Heart left ventricle (tissue), 16 donors: Measurements from ENCODE around the gene BLOC1S1. TPM values are rescaled to one million over a fixed set of nuclear protein-coding genes. Genes with fewer than 3 reads are reported as not detected.

Experiments
- ATAC-seq, 4 donors: fragments of 200-7000 bp; cut with Tn5 transposase; one replicate each; pipeline ENCODE4 v1.9.1; 2020 to 2022; ENCODE audit warnings: moderate library complexity in 4 of 4, mild to moderate bottlenecking in 3 of 4, moderate number of reproducible peaks in 1 of 4
- DNase-seq, 5 donors: peaks; one replicate each; pipeline ENCODE4 v3.0.0-alpha.2; 2020
- H3K27ac ChIP-seq, 12 donors: fragments of 200-600 bp; sonication (generic) in 4 of 12; one replicate each; pipeline versions ENCODE4 v1.5.0 to v1.8.0; 2016 to 2022; ENCODE audit warnings: mild to moderate bottlenecking in 2 of 12
- H3K27me3 ChIP-seq, 9 donors: fragments of 200-600 bp; sonication (generic) in 2 of 9; one replicate each; pipeline versions ENCODE4 v1.5.1 to v1.8.0; 2016 to 2022; ENCODE audit warnings: mild to moderate bottlenecking in 3 of 9
- H3K36me3 ChIP-seq, 9 donors: fragments of 200-600 bp; sonication (generic) in 2 of 9; one replicate each; pipeline versions ENCODE4 v1.5.0 to v1.8.0; 2018 to 2022; ENCODE audit warnings: mild to moderate bottlenecking in 2 of 9
- H3K4me1 ChIP-seq, 12 donors: fragments of 200-600 bp; sonication (generic) in 4 of 12; one replicate each; pipeline versions ENCODE4 v1.5.0 to v1.8.0; 2016 to 2022; ENCODE audit warnings: mild to moderate bottlenecking in 3 of 12
- H3K4me3 ChIP-seq, 12 donors: fragments of 200-600 bp; sonication (generic) in 4 of 12; one replicate each; pipeline versions ENCODE4 v1.5.0 to v1.8.0; 2017 to 2022; ENCODE audit warnings: mild to moderate bottlenecking in 9 of 12, moderate library complexity in 4 of 12
- H3K9me3 ChIP-seq, 12 donors: fragments of 200-600 bp; sonication (generic) in 4 of 12; one replicate each; pipeline versions ENCODE4 v1.5.0 to v1.8.0; 2016 to 2022; ENCODE audit warnings: mild to moderate bottlenecking in 1 of 12
- CTCF ChIP-seq, 12 donors: fragments of 200-600 bp; sonication (generic) in 4 of 12; IDR thresholded peaks; one replicate each; pipeline versions ENCODE4 v1.5.0 to v1.8.0; 2018 to 2022; ENCODE audit warnings: antibody characterized with exemption in 12 of 12, mild to moderate bottlenecking in 5 of 12
- POLR2A ChIP-seq, 2 donors: fragments of 450-650 bp; IDR thresholded peaks; one replicate each; pipeline ENCODE4 v1.6.1; 2017; ENCODE audit warnings: antibody characterized with exemption in 2 of 2, mild to moderate bottlenecking in 2 of 2, moderate library complexity in 2 of 2
- WGBS, 4 donors: extraction: QIAGEN DNeasy Blood & Tissue Kit in 2 of 4; methylation state at CpG; one replicate each; pipeline versions ENCODE4 v1.1.5 to v1.1.7; 2013 to 2018; 5-methylcytosine and 5-hydroxymethylcytosine counted together
- intact Hi-C, 10 donors: fragments of 100-400 bp; cut with DNase I; formaldehyde crosslinking; loops; one replicate each; pipeline versions ENCODE4 v1.11.1 to v1.14.2; 2022
- polyA plus RNA-seq, 2 donors: library from polyadenylated mRNA; stranded (reverse); fragments of 200-250 nt; gene quantifications; one replicate each; pipeline ENCODE4 v1.2.3, GENCODE V29; 2013
- total RNA-seq, 9 donors: library from RNA; depleted of rRNA in 2 of 9; stranded (reverse); fragments of >200 nt in 2 of 9; fragmentation: NEBNext Ultra II Directional in 3 of 9; extraction: Animal tissue kit (Norgen Biotek cat#: 25700) in 3 of 9; gene quantifications; one replicate each; pipeline versions ENCODE4 v1.1.0 to v1.2.4, GENCODE V29; 2016 to 2023
- donor health status: ischemic (EF 13 %, LVEDD 7.1; RV severe dilation, severe dysfunction).
- donor health status: healthy with polysubstance abuse.
- donor health status: DM: no; HTN: yes; CAD: no.
- donor health status: DM: no; HTN: no; CAD: no.
- donor health status: ischemic (EF 25% LVEDD 6.9; RV normal size, moderate dysfunction).
- donor health status: ischemic (EF 25% LVEDD 5.7; RV mildly dilated, moderate dysfunction).
- donor health status: healthy.
- donor health status: DM: yes; HTN: yes; CAD: no.
- donor health status: ischemic (EF 35%, LVEDD 5.7; RV mildly dilated, moderate dysfunction).
- donor health status: nonischemic (EF 11% LVEDD 7.7; RV severe dilation, severe dysfunction).
- donor health status: DM: yes; HTN: yes; CAD: no.
- donor health status: PGD.
- donor health status: ischemic (EF 29% LVEDD 5.4; RV normal size, mild dysfunction).
- donor health status: nonischemic (EF 23%, LVEDD 6.1; RV moderate dilation, normal function).

Gene BLOC1S1
- total and polyA plus RNA-seq, 11 donors, result 71.3 to 314 (median 132) TPM

- no peak for TF ChIP-seq POLR2A (IDR thresholded peaks at IDR 0.05)
- no peak for TF ChIP-seq CTCF (IDR thresholded peaks at IDR 0.05)
- no peaks in the 10 kb centered on the region for H3K27me3 ChIP-seq
- peaks cover 0 to 11% (median 0%) of the 10 kb centered on the region in 9 donors for H3K36me3 ChIP-seq
- peak overlapping the region; percentile 48 to 87 (median 71) for H3K4me3 ChIP-seq
- peak overlapping the region; percentile 65 to 99 (median 92) for H3K27ac ChIP-seq
- ATAC-seq, result no peak
- H3K4me1 ChIP-seq, result peaks cover 0 to 65% (median 30%) of the 10 kb centered on the region in 12 donors
- 23 to 33% (median 28%) methylated on average over 1 to 2 of the region's 2 CpGs for WGBS, 4 donors
- peak in 3 of 5 donors; percentile 11 to 28 (median 25) for DNase-seq
- H3K9me3 ChIP-seq, result no peaks in the 10 kb centered on the region
- intact Hi-C loops, result no loop called here
Observed at GRCh38 chr12:55706568-55707218, 9.2 kb upstream of the BLOC1S1 start.

- no peak for TF ChIP-seq POLR2A (IDR thresholded peaks at IDR 0.05)
- no peak for TF ChIP-seq CTCF (IDR thresholded peaks at IDR 0.05)
- peak in 3 of 5 donors; percentile 36 to 72 (median 61) for DNase-seq
- intact Hi-C loops, result no loop called here
- WGBS, 4 donors, result 0 to 15% (median 7%) methylated on average over 12 to 22 of the region's 22 CpGs
- Histone ChIP-seq H3K36me3 (peaks cover 0 to 7% (median 0%) of the 10 kb centered on the region in 9 donors), H3K9me3 (no peaks in the 10 kb centered on the region), H3K27ac (peak overlapping the region; percentile 65 to 99 (median 92)), H3K4me1 (peaks cover 0 to 60% (median 30%) of the 10 kb centered on the region in 12 donors), H3K4me3 (peak overlapping the region; percentile 48 to 87 (median 71)), H3K27me3 (no peaks in the 10 kb centered on the region)
- ATAC-seq, result no peak
Observed at GRCh38 chr12:55707219-55707671, 8.6 kb upstream of the BLOC1S1 start.

- intact Hi-C loops, result loop anchor here in 1 of 10 donors (2.0 kb wide), 1 partner anchor 21 kb away; the partner anchor contains the start of gene CD63
- Histone ChIP-seq H3K9me3 (no peaks in the 10 kb centered on the region), H3K4me1 (peaks cover 0 to 59% (median 26%) of the 10 kb centered on the region in 12 donors), H3K27ac (peak within 1 kb of the TSS; percentile 65 to 99 (median 92)), H3K27me3 (no peaks in the 10 kb centered on the region), H3K4me3 (peak within 1 kb of the TSS; percentile 48 to 87 (median 71)), H3K36me3 (no peaks in the 10 kb centered on the region)
- TF ChIP-seq POLR2A (IDR thresholded peaks at IDR 0.05) (peak in 1 of 2 donors; percentile 24), CTCF (IDR thresholded peaks at IDR 0.05) (no peak)
- WGBS, 4 donors, result 0 to 1% (median 1%) methylated on average over 21 to 39 of the region's 39 CpGs
- ATAC-seq (peak; percentile 9 to 55 (median 52)), DNase-seq (peak; percentile 86 to 94 (median 92))
Observed at GRCh38 chr12:55707841-55708694, 7.8 kb upstream of the BLOC1S1 start, which contains the start of gene ITGA7. TSS of gene ITGA7 (minus strand) at chr12:55707904. CDS start at chr12:55707682, 222 bp downstream.
